Lower leg skin (tissue), 3 donors: Measurements from ENCODE around the gene ISOC2.

ENCODE experiments used
- POLR2A ChIP-seq, 2 donors: fragments of 450-650 bp; IDR thresholded peaks; one replicate each; pipeline ENCODE4 v1.6.1; 2016 to 2017; ENCODE audit warnings: antibody characterized with exemption in 2 of 2, mild to moderate bottlenecking in 1 of 2, moderate library complexity in 1 of 2
- TF ChIP-seq, protein P1 (sequence below), 3 donors: fragments of 450-650 bp; IDR thresholded peaks; one replicate each; pipeline ENCODE4 v1.5.1; 2016; ENCODE audit warnings: antibody characterized with exemption in 3 of 3, mild to moderate bottlenecking in 3 of 3, moderate library complexity in 2 of 3

DNA sequence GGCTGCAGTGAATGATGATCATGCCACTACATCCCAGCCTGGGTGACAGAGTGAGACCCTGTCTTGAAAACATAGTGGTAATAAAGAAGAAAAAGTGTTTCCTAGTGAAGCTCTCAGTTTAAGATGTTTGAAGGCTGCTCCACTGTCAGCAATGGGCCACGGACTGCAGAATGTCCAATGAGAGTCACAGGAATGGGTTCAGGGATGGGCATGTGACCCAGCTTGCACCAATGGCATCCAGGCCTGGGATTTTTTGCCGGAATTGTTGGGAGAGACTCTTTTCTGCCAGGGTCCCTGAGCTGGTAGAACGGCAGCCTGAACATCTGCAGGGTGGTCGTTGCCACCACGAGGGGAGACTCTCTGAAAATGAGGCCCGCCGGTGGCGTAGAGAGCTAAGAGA, 24.6 kb downstream of the ISOC2 start:
- TF ChIP-seq, protein P1, sequence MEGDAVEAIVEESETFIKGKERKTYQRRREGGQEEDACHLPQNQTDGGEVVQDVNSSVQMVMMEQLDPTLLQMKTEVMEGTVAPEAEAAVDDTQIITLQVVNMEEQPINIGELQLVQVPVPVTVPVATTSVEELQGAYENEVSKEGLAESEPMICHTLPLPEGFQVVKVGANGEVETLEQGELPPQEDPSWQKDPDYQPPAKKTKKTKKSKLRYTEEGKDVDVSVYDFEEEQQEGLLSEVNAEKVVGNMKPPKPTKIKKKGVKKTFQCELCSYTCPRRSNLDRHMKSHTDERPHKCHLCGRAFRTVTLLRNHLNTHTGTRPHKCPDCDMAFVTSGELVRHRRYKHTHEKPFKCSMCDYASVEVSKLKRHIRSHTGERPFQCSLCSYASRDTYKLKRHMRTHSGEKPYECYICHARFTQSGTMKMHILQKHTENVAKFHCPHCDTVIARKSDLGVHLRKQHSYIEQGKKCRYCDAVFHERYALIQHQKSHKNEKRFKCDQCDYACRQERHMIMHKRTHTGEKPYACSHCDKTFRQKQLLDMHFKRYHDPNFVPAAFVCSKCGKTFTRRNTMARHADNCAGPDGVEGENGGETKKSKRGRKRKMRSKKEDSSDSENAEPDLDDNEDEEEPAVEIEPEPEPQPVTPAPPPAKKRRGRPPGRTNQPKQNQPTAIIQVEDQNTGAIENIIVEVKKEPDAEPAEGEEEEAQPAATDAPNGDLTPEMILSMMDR (IDR thresholded peaks at IDR 0.05): no peak
- no peak for TF ChIP-seq POLR2A (IDR thresholded peaks at IDR 0.05)
